Stimulated activated CD8-positive, alpha-beta memory T cell treated with anti-CD3 and anti-CD28 coated beads, Interleukin-15, amount 100 ng/mL, for 4 hours (primary cell): Measurements from ENCODE around the gene SLC51B.
"Not testable (repeated sequence)": the region's sequence is repeated elsewhere in the genome, so short reads cannot be mapped to it uniquely, and the experiment has no call there.

Experiments used
- DNase-seq, 2 donors: peaks; one replicate each; pipeline ENCODE4 v3.0.0-alpha.2; 2020; ENCODE audit warnings: low read depth in 2 of 2

Gene SLC51B

DNA sequence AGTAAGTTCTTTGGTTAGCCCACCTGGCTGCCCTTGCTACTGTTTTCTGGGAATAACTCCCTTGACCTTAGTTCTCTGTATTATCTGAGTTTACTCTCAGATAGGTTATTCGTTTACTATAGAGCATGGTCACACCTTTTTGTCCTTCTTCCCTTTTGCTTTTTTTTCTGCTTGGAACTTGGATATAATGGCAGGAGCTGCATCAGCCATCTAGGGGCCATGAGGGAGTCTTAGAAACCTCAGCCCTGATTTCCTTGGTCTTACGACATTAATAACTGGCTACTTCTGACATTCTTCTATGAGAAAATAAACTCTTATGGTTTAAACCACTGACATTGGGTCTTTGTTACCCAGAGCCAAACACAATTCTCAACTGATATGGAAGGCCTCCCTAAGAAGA, 3.4 kb upstream of the SLC51B start:
- no peak for DNase-seq

DNA sequence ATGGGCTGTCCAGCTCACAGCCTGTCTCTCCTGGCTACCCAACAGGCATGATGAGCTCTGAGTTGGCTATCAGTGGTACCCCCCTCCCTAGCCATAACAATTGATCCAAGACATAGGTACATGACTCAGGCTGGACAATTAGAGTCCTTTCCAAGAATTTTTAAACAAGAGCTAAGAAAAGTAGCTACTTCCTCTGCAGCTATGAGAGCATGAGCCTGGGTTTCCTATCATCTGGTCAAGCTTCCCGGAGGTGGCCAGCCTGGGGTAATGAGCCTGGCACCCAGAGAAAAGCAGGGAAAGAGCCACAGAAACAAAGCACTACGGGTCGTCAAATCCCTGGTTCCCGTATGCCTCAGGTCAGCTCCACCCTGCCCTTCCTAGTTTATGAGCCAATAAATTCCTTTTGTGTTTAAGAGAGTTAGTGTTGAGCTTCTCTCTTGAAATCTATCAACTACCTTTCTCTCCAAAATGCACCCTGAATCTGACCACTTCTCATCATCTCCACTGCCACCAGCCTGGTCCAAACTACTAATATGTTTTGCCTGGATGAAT, 2.3 kb upstream of the SLC51B start:
- no peak for DNase-seq

DNA sequence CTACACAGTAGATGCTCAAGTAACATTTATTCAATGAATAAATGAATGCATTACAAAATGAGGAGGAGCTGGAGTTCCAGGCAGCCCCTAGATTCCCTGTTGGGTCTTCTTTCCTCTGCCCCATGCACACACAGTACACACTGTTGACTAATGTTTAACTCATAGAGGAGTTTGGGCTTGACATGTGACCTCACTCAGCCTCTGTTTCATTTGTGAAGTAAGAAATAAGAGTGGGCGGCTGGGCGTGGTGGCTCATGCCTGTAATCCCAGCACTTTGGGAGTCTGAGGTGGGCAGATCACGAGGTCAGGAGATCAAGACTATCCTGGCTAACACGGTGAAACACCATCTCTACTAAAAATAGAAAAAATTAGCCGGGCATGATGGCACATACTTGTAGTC, 969 bp upstream of the SLC51B start:
- DNase-seq, result not testable (repeated sequence)

DNA sequence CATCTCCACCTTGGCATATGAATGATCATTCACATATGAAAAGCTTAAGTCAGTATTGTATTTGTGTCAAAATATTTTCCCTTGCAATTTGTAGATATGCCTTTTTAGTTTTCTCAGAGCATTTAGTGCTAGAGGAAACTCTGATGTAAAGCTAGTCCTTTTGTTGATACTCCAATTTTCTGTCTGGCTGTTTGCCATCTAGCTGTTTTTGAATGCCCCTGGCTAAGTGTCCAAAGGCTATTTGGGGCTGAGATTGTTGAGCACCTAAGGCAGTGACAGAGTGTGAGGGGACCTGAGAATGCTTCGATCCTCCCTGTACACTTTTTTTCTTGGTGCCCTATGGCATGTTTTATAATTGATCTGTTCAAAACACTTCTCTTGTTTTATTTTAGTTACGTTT, 3.1 kb downstream of the SLC51B start:
- no peak for DNase-seq

DNA sequence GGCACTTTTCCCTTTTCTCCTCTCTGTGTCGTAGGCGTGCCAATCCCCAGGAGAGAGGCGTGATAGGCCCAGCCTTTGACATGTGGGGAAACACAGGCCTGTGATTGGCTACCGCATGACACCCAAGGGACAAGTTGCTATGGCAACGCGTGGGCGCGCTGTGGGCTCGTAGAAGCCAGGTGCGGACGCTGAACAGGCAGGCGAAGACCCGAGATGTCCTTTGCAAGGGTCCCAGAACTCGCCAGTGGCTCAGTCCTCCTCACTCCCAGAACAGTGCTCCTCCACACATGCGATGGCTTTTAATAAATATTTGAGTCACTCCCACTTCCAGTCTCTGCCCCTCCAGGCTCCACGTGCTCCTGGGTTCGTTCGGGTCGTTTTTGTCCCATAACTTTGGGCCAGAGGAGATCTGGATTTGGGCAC, 4.2 kb downstream of the SLC51B start:
- peak; percentile 73 to 83 for DNase-seq

DNA sequence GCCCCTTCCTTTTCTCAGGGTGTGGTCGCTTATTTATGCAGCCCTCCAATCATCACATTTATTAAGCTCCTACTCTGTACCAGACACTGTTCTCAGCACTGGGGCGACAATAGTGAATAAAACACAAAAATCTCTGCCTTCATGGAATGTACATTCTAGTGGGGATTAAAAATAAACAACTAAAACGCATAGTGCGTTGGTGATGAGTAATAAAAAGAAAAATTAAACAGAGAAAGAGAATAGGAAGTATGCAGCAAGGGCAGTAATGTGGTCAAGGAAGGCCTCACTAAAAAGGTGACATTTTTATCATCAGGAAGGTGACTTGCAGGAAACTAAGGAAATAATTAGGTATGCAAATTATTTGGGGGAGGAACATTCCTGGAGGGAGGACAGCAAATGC, 5.1 kb downstream of the SLC51B start:
- no peak for DNase-seq

DNA sequence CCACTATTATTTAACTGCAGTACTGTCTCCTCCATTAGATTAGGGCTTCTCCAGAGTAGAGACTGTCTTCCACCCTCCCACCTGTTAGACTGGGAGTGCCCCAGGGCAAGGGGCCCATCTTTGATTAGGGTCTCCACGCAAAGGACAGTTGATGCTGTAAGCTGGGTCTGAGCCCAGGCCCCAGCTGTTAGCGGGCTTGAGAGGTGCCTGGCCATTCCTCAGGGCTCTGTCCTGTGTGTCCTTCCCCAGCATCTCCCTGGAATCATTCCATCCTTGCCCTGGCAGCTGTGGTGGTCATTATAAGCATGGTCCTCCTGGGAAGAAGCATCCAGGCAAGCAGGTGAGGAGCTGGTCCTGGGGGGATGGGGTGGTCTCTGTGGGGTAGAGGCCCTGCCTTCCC, 6.1 kb downstream of the SLC51B start:
- no peak for DNase-seq

DNA sequence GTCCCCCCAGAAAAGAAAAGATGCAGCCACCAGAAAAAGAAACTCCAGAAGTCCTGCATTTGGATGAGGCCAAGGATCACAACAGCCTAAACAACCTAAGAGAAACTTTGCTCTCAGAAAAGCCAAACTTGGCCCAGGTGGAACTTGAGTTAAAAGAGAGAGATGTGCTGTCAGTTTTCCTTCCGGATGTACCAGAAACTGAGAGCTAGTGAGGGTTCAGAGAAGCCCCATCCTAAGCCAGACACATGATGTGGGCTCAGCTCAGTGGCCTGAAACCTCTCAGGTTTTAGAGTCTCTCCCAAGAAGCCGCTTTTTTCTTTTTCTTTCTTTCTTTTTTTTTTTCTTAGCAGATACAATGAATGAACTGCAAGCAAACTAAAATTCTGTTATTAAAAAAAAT, 7.8 kb downstream of the SLC51B start:
- no peak for DNase-seq

DNA sequence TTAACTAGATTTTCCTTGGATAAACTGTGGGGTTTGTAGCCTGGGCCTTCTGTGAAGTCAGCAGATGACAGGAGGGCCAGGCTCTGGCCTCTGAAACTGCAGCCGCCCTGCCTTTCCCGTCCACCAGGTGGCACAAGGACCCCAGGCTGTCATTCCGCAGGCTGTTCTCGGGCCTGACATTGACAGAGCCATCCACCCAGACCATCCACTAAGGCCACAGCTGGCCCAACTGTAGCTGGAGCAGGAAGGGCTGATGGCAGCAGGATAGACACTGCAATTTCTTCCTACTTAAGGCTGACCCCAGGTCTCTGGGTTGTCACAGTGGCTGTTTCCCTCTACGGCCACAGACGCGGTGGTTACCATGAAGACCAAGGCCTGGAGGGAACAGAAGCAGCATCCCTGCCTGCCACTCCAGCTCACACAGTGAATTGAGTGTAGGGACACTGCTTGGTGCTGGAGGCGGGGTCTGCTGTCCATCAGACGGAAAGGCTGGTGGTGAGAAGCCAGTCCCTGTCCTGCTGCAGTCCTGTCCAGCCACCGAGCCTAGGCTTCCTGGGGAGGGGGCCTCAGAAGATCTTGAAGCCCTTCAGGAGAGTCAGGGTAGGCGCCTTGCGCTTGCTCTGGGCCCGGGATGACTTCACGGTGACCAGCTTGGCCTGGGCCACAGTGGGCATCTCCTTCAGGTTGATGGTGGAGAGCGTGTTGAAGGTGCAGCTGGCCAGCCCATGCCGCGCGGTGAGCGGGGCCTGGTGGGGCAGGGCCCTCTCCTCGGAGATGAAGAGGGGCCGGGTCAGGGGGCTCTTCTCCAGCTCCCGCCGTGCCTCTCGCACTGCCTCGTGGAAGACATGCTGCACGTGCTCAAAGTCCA, 9.4 kb downstream of the SLC51B start:
- peak in 1 of 2 donors; percentile 16 for DNase-seq

DNA sequence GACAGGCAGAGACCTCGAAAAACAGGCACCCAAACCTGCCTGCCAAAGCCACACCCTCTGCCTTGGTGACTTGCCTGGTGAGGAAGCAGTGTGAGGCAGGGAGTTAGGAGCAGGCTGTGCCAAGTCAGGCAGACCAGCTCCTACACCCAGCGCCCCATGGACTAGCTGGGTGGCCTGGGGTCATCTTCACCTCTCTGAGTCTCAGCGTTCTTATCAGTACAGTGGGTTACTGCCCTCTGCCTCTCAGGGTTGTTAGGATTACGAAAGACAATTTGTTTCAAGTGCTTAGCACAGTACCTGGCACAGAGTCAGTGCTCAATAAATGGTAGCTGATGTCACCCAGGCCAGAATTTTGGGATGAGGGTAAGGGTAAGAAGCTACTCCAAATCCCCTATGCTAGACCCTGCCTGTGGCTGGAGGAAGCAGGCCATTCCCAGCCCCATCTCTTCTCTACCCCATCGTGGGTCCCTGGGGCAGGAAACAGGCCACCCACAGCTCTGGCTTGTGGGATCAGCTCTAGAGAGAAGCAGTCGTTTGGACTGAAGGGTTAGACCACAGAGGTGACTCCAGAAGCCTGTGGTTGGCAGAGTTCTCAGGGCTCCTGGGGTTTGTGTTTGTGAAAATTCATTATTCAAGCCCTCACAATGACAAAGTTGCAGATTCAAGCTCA, 10.1 kb downstream of the SLC51B start:
- DNase-seq, result no peak

DNA sequence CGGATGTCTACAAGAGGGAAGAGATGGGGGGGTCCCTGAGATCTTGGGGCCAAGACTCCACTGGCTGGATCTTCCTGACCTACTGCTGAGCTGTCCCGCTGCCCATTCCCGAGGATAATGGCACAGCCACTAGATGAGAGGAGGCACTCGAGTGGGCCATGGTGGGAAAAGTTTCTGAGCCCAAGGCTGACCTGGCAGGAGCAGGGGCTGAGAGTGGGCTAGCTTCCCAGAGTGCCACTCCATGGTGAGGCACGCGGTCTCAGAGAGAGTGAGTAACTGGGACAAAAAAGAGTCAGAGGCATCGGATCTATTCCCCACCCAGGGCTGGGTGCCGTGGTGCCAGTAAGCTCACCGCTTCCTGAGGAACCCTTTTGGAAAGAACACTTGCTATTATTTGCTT, 10.9 kb downstream of the SLC51B start:
- DNase-seq, result no peak

DNA sequence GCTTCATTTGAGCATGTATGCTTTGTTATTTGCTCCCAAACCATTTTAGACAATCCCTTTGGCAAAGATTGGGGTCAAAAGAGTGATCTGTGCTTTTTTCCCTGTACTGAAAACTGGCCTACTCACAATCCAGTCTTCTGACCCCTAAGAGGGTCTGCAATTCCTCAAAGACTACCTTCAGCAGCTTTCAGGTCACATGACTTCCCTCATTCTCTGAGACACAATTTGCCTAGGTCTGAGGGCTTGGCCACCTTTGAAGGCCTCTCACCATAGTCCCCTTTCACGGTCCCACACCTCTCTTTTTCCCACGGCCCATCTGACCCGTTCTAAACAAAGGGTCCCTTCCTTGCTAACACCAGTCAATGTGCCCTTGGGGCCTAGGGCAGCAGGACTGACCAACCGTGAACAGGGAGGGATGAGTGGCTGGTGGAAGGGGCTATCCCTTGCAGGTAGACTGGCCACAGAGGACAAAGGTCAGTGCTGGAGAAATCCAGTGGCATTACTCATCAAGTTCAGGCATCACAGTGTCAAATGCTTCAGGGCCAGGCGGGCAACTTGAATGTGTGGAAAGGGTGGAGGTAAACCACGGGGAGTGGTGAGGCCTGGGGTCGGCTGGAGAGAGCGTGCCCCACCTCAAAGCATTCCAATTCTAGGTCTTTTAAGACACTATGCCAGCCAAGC, 11.8 kb downstream of the SLC51B start:
- no peak for DNase-seq

DNA sequence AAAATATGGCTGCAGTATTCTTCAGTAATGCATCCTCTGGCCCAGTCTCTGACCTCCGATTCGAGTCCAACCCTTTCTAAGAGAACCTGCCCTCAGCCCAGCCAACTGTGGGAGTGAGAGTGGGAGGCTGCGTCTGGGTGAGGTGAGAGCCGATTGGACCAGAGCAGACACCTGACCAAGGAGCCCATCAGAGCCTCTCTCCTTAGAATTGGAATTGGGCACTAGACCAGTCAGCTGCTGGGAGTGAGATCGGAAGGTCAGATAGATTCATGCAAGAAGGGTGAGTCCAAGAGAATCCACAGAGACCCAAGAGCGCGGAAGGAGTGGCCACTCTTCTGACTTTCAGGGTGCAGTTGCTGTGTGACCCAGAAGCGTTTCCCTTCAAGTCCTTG, 12.4 kb downstream of the SLC51B start:
- DNase-seq, result no peak

DNA sequence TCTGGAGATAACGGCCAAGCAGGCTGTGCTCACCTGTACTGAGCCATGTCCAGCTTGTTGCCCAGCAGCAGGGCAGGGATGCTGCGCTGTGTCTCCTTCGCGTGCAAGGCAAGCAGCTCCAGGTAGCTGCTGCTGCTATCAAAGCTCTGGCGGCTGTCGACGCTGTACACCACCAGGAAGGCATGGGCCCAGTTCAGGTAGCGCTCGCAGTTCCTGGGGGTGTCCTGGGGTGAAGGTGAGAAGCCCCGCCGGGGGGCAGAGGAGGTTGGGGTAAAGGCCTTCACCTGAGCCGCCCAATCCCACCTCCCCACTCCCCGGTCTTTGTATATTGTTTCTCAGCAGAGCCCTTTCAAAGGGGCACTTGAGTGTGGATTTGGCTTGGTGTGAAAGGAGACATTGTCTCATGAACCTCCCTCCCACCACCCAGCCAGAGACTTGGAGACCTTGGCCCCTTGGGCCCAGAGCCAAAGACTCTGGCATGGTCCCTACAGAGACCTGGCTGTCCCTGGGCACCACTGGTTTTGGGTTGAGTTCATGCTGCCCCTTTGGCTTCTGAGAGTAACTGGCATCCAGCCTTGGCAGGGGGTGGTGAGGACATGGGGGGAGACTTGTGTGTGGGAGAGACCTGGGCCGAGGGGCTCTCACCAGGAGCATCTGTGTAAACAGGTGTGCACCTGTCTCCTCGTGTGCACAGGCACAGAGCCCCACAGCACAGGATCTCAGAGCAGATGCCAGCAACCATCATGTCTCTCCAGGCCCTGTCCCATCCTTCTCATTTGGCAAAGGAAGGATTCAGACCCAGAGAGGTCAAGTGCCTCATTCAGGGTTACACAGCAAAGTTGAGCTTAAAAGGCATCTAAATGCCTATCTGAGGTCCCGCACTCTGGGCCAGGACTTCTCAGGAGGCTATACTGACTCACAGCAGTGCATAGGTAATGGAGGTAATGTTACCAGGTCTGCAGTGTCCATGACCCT, 13.5 kb downstream of the SLC51B start:
- no peak for DNase-seq

DNA sequence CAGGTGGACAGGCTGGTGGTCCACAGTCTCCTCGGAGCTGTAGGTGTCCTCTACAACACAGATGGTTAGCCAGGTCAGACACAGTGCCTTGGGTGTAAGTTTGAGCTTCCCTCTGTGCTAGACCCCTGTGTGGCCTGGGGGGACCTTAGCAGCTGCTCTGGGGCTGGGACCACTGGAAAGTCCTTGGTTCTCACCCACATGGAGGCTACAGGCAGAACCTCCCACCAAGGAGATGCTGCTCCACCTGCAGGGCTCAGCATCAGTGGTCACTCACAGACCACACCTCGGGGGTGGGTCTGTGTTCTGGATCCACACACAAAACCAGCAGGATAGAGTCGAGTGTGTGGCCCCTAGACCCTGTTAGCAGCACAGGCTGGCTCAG, 14.2 kb downstream of the SLC51B start:
- DNase-seq, result no peak

DNA sequence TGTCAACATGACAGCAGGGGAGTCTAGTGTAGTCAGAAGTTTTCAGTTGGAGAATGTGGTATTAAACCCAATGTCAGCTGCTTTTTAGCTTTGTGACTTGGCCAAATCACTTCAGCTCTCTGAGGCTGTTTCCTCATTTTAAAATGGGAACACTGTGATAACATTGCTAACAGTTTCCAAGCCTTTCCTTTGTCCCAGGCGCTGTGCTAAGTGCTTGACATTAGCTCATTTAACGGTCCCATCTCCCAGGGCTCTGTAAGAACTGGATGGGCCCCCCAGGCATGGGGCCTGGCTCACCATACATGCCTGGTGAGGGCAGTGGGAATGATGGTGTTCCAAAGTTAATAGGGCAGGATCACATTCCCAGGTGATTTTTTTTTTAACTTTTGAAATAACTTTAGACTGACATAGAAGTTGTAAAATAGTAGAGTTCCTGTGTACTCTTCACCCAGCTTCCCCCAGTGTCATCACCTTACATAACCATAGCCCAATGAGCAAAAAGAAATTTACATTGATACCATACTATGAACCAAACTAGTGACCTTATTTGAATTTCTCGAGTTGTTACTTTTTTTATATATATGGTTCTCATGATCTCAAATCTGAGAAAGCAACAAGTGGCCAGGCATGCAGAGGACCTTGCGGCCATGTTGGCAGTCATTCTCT, 14.9 kb downstream of the SLC51B start:
- no peak for DNase-seq

DNA sequence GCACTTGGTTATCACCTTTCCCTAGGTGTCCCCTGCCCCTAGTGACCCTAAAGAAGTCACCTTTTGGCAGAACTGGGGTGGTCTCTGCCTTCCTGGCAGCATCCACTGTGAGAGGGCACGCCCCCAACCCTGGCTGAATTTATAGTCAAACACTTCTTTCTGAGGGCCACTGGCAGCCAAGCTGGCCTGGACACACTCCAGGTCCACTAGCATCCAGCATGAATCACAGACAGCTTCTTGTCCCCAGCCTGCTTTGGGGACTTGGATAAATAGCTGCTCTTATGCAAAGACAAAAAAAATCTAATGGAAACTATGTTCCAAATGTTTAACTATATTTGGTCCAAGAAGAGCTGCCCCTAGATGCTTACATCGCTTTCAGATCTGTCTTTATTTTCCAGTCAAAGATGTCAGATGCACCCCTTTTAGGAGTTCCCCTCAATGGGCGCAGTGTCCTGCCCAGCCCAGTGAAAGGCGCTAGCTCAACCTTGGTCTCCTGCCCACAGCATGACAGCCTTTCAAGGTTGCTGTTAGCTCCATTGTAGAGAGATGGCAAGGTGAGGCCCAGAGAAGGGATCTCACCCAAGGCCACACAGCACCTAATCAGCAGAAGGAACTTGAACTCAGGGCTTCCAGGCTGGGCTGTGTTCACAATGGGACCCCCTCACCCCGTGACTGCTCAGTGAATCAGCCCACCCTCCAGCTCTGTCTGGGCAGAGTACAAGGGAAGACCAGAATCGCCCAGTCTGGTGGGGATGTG, 15.6 kb downstream of the SLC51B start:
- DNase-seq, result no peak

DNA sequence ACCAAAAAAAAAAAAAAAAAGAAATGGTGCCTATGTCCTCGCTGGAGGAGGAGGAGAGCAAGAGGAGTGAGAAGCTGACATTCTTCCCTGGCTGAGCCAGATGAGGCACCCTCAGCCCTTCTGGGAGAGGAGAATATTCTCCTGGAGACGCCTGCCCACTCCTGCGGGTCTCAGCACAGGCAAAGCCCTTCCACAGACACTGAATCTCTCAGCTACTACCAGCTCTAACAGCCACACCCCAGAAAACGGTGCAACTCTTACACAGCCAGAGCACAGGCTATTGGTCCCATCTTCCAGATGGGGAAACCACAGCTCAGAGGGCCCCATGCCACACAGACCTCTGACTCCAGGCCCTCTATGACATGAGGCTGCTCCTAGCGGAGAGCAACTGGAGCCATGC, 16.9 kb downstream of the SLC51B start:
- DNase-seq, result no peak

DNA sequence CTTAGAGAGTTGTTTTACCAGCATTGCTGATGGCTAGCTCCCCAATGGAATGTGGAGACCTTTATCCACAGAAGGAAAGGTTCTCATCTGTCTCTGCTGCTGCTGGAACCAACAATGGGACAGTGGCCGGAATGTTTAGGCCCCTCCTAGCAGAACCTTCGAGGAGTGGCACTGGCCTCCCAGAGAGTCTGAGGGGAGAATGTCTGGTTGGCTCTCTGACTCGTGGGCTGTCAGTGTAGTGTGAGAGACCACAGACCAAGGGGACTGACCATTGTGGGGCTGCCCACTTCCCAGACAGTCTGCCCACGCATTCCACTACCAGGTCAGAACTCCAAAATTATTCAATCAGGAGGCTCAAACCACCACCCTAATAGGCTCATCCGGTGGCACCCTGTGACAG, 17.5 kb downstream of the SLC51B start:
- no peak for DNase-seq

DNA sequence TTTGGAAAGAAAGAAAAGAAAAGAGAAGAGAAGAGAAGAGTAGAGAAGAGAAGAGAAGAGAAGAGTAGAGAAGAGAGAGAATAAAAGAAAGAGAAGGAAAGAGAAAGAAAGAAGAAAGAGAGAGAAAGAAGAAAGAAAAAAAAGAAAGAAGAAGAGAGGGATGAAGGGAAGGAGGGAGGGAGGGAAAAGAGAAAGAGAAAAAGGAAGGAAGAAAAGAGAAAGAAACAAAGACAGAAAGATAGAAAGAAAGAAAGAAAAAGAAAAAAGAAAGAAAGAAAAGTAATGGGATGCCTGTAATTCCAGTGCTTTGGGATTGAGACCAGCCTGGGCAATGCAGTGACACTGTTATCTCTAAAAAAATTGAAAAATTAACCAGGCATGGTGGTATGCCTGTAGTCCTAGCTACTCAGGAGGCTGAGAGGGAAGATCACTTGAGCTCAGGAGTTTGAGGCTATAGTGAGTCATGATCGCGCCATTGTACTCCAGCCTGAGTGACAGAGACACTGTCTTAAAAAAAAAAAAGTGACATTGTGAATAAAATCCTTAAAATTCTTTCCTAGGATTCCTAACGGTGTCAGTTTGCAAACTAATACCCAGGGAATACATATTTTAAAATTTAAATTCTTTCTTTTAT, 20.9 kb downstream of the SLC51B start:
- DNase-seq, result no peak
